ENCODE measurements around the gene TMEM258.

Gene TMEM258

DNA sequence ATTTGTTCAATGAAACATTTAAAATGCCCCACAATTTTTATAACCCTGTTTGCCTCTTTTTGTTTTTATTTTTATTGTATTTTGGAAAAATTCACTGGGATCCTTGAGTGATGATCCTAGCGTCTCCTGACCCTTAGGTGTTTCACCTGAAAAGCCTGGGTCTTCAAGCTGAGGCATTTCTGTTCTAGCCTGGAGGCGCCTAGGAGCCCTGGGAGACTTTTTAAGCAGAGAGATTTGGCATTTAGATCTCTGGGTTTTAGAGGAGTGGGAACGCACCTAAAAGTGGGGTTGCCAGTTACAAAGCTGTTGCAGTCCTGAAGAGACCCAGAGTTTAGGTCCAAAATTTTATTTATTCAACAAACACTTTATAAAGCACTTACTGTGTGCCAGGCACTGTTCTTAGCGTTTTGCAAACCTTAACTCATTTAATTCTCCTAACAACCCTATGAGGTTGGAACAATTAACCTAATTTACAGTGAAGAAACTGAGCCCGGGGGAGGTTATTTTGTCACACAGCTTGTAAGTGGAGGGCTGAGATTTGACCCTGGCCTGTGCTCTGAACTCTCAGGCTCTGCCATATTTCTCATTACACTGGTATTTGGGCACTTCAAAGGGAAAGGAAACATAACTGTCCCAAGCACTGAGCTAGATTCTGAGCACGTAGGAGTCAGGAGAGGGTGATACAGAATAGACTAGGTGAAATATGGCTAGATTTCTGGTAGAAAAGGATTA, 25.2 kb upstream of the TMEM258 start:
- no peak for DNase-seq

DNA sequence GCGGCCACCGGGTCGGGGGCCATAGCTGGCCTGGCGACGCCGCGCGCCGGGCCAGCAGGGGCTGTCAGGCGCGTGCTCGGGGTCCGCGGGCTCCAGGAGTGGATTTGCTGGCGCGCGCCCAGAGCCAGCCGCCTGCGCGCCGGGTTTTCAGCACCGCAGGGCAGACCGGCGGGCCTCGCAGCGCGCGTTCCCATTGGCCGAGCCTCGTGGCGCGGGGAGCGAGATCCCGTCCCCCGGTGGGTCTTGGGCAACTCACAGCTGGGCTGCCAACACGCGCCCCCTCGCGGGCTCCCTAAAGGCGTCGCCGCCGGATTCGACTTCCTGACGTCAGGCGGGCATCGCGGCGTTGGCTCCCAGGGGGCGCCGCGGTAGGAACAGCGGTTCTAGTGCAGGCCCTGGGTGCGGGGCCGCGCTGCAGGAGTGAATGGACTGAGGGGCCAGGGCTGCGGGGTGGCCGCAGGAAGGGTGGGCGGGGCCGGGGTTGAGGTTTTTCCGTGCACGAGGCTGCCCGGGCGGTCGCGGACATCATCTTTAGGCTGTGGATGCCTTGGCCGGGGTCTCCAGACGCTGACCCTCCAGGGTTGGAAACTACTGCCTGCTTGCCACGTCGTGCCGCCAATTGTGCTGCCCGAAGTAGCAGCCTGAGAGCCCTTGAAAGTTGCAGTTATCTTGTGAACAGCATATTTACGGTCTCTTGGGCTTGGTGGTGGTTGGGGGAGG, 24.5 kb upstream of the TMEM258 start, which contains the start of gene FADS1:
TSS of gene FADS1 (minus strand) at position 268 of the 720 bp plus-strand sequence. CDS start at position 194, 74 bp downstream.
- DNase-seq = peak; percentile 84

- peak; percentile 53 for DNase-seq
Observed at GRCh38 chr11:61815790-61816735, 23.7 kb upstream of the TMEM258 start.

DNA sequence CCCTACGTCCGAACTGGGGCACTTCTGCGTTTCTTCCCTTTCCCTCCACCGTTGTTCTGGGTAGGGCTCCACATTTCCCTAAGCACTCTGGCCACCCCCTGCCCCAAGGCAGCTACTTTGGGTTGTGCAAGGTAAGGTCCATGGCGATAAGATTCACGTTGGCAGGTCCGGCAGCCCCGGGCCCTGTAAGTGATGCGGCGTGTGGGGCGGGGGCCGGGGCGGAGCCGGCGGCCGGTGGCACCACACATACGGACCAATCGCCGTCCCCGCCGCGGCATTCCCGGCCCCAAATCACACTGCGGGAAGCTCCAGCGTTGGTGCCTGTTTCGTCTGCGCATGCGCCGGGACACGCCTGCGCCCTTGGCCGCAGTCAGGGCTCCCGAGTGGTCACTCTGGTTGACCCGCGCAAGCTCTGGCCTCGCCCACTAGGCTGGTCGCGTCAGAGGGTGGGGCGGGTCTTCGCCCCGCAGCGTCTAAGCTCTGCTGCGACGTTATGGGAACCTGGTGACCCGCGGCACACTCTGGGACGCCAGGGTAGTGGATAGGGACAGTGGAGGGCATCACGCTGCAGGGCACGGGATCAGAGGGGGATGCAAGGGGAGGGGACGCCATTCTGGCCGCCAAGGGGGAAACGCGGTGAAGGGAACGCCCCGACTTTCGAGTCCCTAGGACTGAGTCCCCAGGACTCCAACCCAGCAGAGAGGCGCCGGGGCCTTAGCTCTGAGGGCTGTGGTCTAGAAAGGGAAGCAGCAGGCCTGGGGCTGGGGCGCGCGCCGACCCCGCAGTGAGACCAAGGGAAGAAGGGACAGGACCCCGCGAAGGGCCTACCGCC, 22.8 kb upstream of the TMEM258 start:
- DNase-seq = peak; percentile 81

DNA sequence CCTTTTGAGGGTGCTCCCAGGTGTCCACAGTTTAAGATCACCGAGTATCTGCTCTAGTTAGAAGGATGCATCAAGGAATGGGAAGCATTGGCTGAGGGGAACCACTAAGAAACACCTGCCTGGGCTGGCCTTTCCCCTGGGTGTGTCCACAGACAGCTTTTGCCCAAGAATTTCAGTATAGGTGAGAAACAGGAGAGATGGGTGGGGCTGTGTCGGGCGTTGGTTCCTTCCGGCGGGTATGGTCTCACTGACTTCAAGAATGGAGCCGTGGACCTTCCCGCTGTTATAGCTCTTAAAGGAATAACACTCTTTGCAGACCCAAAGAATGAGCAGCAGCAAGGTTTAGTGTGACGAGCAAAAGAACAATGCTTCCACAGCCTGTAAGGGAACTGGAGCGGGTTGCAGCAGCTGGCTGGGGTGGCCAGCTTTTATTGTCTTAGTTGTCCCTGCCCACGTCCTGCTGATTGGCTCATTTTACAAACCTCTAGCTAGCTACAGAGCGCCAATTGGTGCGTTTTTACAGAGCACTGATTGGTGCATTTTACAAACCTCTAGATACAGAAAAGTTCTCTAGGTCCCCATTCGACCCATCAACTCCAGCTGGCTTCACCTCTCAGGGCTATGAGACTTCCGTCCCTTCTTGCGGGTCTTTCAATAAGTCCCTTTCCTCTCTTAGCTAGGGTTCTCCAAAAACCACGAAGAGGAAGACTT, 22.0 kb upstream of the TMEM258 start:
- DNase-seq = peak; percentile 25

DNA sequence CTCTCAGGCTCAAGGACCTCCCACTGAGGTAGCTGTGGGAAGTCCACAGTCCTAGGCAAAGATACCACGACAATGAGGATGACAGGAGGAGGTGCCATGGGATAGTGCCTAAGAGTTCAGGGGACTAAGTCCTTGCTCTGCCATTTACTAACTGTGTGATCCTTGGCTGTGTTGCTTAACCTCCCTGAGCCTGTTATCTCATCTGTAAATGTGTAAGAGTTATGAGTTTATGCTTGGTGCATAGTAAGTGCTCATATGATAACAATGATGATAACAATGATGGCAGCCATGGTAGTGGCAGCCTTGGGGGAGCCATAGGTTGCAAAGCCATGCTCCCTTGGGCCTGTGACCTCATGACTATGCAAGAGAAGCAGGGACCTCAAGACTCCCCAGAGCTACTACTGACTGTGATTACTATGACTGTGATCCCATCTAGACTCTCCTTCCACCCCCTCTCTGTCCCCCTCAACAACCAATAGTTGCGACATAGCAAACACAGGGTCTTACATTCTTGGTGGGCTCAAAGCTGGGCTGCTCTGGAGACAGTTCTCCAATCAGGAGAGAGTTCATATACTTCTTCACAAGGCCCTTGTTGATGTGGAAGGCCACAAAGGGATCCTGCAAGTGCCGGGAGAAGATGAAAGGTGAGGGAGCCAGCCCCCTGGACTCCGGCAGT, 20.5 kb upstream of the TMEM258 start:
- no peak for DNase-seq

DNA sequence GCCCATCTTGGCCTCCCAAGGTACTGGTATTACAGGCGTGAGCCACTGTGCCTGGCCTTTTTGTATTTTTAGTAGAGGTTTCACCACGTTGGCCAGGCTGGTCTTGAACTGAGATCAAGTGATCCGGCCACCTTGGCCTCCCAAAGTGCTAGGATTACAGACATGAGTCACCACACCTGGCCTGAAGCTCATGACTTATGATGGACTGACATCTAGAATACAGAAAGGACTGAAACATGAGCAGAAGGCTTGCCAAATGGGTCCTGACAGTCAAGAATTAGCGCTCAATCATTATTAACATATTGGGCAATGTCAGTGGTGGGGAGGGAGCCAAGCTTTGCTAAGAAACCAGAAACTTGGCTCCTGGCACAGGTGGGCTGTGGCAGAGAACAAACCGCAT, 19.4 kb upstream of the TMEM258 start:
- DNase-seq = no peak

- DNase-seq = no peak
Observed at GRCh38 chr11:61810671-61811175, 18.3 kb upstream of the TMEM258 start.

DNA sequence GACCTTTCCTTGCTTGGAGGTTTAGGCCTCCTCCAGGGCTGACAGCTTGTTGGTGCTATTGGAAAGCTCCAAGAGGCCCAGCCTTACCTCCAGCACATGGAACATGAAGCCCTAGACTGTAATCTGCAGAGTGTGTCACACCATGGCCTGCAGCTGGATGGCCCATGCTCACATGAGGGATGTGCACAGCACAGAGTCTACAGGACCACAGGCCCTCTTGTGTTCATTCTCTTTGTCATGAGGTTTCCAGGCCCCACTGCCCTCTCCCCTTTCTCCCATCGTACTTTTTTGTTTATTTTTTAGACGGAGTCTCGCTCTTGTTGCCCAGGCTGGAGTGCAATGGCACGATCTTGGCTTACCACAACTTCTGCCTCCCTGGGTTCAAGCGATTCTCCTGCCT, 14.4 kb upstream of the TMEM258 start:
- DNase-seq = no peak

DNA sequence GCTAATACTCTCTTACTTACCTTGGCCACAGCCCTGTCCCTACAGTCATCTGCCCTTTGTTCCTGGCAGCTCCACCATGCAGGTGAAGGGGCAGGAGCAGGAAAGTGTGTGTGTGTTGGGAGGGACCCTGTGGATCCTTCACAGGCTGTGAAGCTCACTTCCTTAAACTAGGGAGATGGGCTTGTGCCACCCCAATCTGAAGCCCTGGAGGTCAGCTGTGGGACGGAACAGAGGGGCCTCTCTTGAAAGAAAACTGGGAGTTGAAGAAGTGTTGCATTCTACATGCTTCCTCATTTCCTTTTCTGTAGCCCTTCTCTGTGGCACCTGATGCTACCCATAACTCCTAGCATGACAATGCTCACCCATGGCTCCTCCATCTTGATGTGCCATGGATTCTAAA, 12.7 kb upstream of the TMEM258 start:
- DNase-seq = no peak

GRCh38 chr11:61803889-61804647, 11.7 kb upstream of the TMEM258 start:
- DNase-seq = no peak

DNA sequence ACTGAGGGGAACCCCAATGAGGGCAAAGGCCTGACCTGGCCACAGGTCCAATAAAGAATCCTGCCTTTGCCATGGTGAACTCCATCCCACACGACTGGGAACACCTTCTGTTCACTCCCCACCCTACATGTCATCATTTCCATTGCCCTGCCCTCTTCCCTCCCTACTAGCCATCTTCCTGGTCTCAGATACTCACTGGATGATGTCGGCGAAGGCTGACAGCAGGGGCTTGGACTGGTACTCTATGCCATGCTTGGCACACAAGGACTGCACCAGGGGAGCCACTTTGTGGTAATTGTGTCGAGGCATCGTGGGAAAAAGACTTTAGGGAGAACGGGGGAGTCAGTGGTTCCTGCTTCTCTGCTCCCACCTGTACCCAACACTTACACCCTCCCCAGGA, 10.2 kb upstream of the TMEM258 start:
- no peak for DNase-seq

- DNase-seq = no peak
Observed at GRCh38 chr11:61800331-61801281, 8.2 kb upstream of the TMEM258 start.

DNA sequence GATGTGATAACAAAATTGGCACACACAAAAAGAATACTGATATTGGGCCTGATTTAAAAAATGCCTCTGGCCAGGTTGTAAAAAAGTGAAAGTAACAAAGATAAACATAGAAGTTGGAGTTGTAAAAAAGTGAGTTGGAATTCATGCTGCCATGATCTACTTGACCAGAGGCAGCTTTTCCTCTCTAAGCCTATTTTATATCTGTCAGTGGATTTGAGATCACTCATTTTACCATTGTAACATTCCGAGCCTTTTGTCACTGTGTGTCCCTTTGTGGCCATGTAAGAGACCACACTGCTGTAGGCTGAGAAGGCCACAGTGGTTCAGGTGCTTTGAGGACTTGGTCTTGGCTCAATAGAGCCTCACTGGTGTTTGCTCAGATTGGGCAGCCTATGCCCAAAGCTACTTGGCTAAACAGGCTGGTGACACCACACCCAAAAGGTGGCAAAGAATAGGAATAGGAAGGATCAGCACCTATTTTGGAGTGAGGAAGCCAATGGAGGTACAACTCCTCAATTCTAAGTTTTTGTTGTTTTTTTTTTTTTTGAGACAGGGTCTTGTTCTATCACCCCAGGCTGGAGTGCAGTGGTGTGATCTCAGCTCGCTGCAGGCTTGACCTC, 7.4 kb upstream of the TMEM258 start:
- no peak for DNase-seq

DNA sequence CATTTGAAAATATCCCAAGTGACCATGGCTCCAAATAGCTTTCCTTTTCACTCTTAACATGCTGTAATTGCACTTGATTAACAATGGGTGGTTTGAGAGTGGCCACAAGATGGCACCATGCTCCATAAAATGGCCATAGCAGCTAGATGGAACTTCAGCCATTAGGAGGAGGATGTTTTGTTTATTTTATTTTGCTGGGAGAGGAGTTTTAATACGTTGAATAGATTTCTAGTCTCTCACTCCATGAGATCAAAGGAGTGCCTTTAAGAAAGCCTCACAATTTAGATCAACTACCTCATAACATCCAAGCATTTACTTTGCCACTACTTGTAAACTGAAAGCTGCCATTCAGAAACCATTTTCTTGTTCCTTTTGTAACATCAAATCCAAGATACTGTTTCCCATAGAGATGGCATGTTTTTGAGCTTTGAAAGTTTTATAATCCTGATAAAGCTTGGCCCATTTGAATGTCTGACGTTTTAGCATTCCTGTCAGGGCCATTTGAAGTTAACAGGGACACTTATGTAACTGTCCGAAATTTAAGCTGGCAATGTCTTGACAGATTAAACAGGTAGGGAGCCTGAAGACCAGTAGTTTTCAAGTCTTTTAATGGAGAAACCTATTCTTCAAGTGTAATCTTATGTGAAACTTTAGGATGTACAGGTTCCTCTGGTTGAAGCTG, 5.0 kb upstream of the TMEM258 start:
- DNase-seq = peak; percentile 69

GRCh38 chr11:61795876-61796526, 3.6 kb upstream of the TMEM258 start:
- no peak for DNase-seq

- DNase-seq = no peak
Observed at GRCh38 chr11:61795459-61795858, 3.1 kb upstream of the TMEM258 start.
